ENCODE results near the gene POMGNT1.

Gene POMGNT1

DNA sequence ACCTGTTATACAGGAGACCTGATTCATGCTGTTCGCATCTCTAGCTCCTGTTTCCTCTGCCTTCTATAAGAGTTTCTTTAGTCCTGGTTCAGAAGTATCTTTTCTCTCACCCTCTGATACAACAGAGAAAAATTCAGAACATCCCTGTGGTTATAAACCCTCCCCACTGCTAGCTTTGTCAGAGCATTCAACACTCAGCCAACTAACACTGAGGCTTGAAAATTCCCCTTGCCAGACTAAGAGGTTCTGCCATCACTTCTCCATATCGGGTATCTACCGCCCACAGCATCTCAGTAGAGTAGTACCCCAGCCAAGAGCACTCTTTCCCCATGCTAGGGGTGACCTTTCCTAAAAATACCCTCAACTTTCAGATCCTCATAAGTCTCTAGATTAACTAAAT is 46.2 kb downstream of the POMGNT1 start:
- FAIRE-seq = no peak

GRCh38 chr1:46150085-46150484 is 48.1 kb downstream of the POMGNT1 start:
- no peak for FAIRE-seq

GRCh38 chr1:46148318-46148717 is 49.9 kb downstream of the POMGNT1 start:
- FAIRE-seq = no peak

Measured in islet of Langerhans (tissue), 1 donor.